Sigmoid colon (tissue), 7 donors: ENCODE data around the gene PRG2. TPM values are rescaled to one million over a fixed set of nuclear protein-coding genes. Genes with fewer than 3 reads are reported as not detected.
"Not testable (repeated sequence)": the region's sequence is repeated elsewhere in the genome, so short reads cannot be mapped to it uniquely, and the experiment has no call there.

Experiments
- DNase-seq: peaks from one replicate; pipeline ENCODE4 v3.0.0-alpha.2; 2019
- H3K27ac ChIP-seq, 4 donors: fragments of 200-600 bp; sonication (generic); one replicate each; pipeline ENCODE4 v1.5.1; 2016 to 2019; ENCODE audit warnings: mild to moderate bottlenecking in 1 of 4
- H3K27me3 ChIP-seq, 3 donors: fragments of 200-600 bp; sonication (generic); one replicate each; pipeline ENCODE4 v1.5.1; 2019; ENCODE audit warnings: mild to moderate bottlenecking in 1 of 3
- H3K36me3 ChIP-seq, 4 donors: fragments of 200-600 bp; sonication (generic); one replicate each; pipeline ENCODE4 v1.5.1; 2016 to 2019
- H3K4me1 ChIP-seq, 4 donors: fragments of 200-600 bp; sonication (generic); one replicate each; pipeline ENCODE4 v1.5.1; 2017 to 2019
- H3K4me3 ChIP-seq, 4 donors: fragments of 200-600 bp; sonication (generic); one replicate each; pipeline ENCODE4 v1.5.1; 2017 to 2019; ENCODE audit warnings: mild to moderate bottlenecking in 2 of 4, moderate library complexity in 1 of 4
- H3K9me3 ChIP-seq, 4 donors: fragments of 200-600 bp in 3 of 4; sonication (generic) in 3 of 4; one replicate each; pipeline versions ENCODE4 v1.5.1 to v1.6.1; 2013 to 2019
- CTCF ChIP-seq, 4 experiments: fragments of 450-650 bp in 3 of 4; fragments of 200-600 bp in 1 of 4; IDR thresholded peaks; one replicate each; pipeline ENCODE4 v1.5.1; 2016 to 2019; ENCODE audit warnings: antibody characterized with exemption in 4 of 4, mild to moderate bottlenecking in 3 of 4, moderate library complexity in 2 of 4
- EP300 ChIP-seq, 4 donors: sonication (generic); formaldehyde crosslinking; IDR thresholded peaks; one replicate each; pipeline ENCODE4 v1.6.1; 2017; ENCODE audit warnings: antibody characterized with exemption in 4 of 4
- POLR2A ChIP-seq, 2 donors: fragments of 450-650 bp; IDR thresholded peaks; one replicate each; pipeline ENCODE4 v1.6.1; 2016; ENCODE audit warnings: antibody characterized with exemption in 2 of 2, mild to moderate bottlenecking in 2 of 2, moderate library complexity in 2 of 2
- POLR2AphosphoS5 ChIP-seq, 4 donors: sonication (generic); formaldehyde crosslinking; IDR thresholded peaks; one replicate each; pipeline ENCODE4 v1.6.1; 2017; ENCODE audit warnings: antibody characterized with exemption in 4 of 4
- WGBS, 2 donors: extraction: QIAGEN DNeasy Blood & Tissue Kit; methylation state at CpG; one replicate each; pipeline ENCODE4 v1.1.7; 2013; 5-methylcytosine and 5-hydroxymethylcytosine counted together
- intact Hi-C: fragments of 100-400 bp; cut with DNase I; formaldehyde crosslinking; loops from one replicate; pipeline ENCODE4 v1.15.1; 2023
- polyA plus RNA-seq, 3 donors: library from polyadenylated mRNA; stranded (reverse); fragments of 200-250 nt; gene quantifications; one replicate each; pipeline ENCODE4 v1.2.3, GENCODE V29; 2013
- total RNA-seq, 4 donors: library from RNA; depleted of rRNA; stranded (reverse); fragments of >200 nt; gene quantifications; one replicate each; pipeline ENCODE4 v1.1.0, GENCODE V29; 2016
- donor health status: healthy with polysubstance abuse.
- donor health status: Bipolar disorder and iron deficiency.
- donor health status: healthy.

The PRG2 gene
- total and polyA plus RNA-seq, 7 donors = not detected

GRCh38 chr11:57339328-57339727 lies 51.1 kb downstream of the PRG2 start:
- WGBS, 2 donors = 82 to 84% methylated on average over 5 of the region's 5 CpGs
- TF ChIP-seq CTCF (IDR thresholded peaks at IDR 0.05) (no peak), POLR2A (IDR thresholded peaks at IDR 0.05) (no peak), POLR2AphosphoS5 (IDR thresholded peaks at IDR 0.05) (no peak), EP300 (IDR thresholded peaks at IDR 0.05) (no peak)
- DNase-seq = no peak
- Histone ChIP-seq H3K9me3 (no peaks in the 10 kb centered on the region), H3K27ac (no peak overlapping the region), H3K27me3 (peaks cover 0 to 4% (median 0%) of the 10 kb centered on the region in 3 donors), H3K4me3 (no peak overlapping the region), H3K4me1 (peaks cover 0 to 18% (median 13%) of the 10 kb centered on the region in 4 donors), H3K36me3 (no peaks in the 10 kb centered on the region)
- intact Hi-C loops = loop anchor here (5.0 kb wide), 1 partner anchor 328 kb away; the partner anchor contains the start of gene ZDHHC5

GRCh38 chr11:57338142-57338541 lies 52.3 kb downstream of the PRG2 start, which contains the start of gene P2RX3:
Gene P2RX3, plus strand, starts transcription at chr11:57338352. Its CDS starts 199 bp downstream, at chr11:57338551.
- no peak for DNase-seq
- TF ChIP-seq CTCF (IDR thresholded peaks at IDR 0.05) (no peak), POLR2AphosphoS5 (IDR thresholded peaks at IDR 0.05) (no peak), EP300 (IDR thresholded peaks at IDR 0.05) (no peak), POLR2A (IDR thresholded peaks at IDR 0.05) (no peak)

GRCh38 chr11:57336856-57337255 lies 53.6 kb downstream of the PRG2 start:
- WGBS, 2 donors = 92 to 93% methylated on average over 6 of the region's 6 CpGs

More at GRCh38 chr11:57338142-57338541, 52.3 kb downstream of the PRG2 start, which contains the start of gene P2RX3:
- H3K27ac ChIP-seq = no peak within 1 kb of the TSS
- H3K9me3 ChIP-seq = no peaks in the 10 kb centered on the region
- 60 to 69% methylated on average over 4 of the region's 4 CpGs for WGBS, 2 donors
- peaks cover 0 to 4% (median 0%) of the 10 kb centered on the region in 3 donors for H3K27me3 ChIP-seq
- H3K36me3 ChIP-seq = peaks cover 0 to 3% (median under 1%) of the 10 kb centered on the region in 4 donors
- intact Hi-C loops = loop anchor here (5.0 kb wide), 1 partner anchor 329 kb away; the partner anchor contains the start of gene ZDHHC5
- no peak within 1 kb of the TSS for H3K4me3 ChIP-seq
- H3K4me1 ChIP-seq = peaks cover 0 to 22% (median 15%) of the 10 kb centered on the region in 4 donors

More at GRCh38 chr11:57336856-57337255, 53.6 kb downstream of the PRG2 start:
- not testable (repeated sequence) for H3K27me3 ChIP-seq, DNase-seq, H3K27ac ChIP-seq, H3K9me3 ChIP-seq, H3K4me3 ChIP-seq
- intact Hi-C loops = loop anchor here (5.0 kb wide), 1 partner anchor 330 kb away; the partner anchor contains the start of gene ZDHHC5
- Histone ChIP-seq H3K4me1 (peaks cover 0 to 22% (median 15%) of the 10 kb centered on the region in 4 donors), H3K36me3 (peaks cover 9 to 15% (median 13%) of the 10 kb centered on the region in 4 donors)

Other genes starting within 250 kb of the PRG2 start
- gene LRRC55, start 208.7 kb downstream of the PRG2 start, total RNA-seq = 1 to 10 TPM in 1 of 4 donors, under 1 TPM in 3; 0.66 to 1.4 (median 0.89) TPM
- gene LRRC55, start 208.7 kb downstream of the PRG2 start, polyA plus RNA-seq = under 1 TPM in 1 of 3 donors, not detected in 2; 0.63 TPM
- 1 to 10 TPM in 1 of 4 donors, under 1 TPM in 3; 0.54 to 1.8 (median 0.77) TPM for gene APLNR, start 153.4 kb downstream of the PRG2 start, total RNA-seq
- gene APLNR, start 153.4 kb downstream of the PRG2 start, polyA plus RNA-seq = 1 to 10 TPM in 1 of 3 donors, under 1 TPM in 2; under 0.01 to 2.6 (median 0.46) TPM
- 10 to 100 TPM; 26.4 to 51.2 (median 37.8) TPM for gene TNKS1BP1, start 65.7 kb downstream of the PRG2 start, total RNA-seq
- gene TNKS1BP1, start 65.7 kb downstream of the PRG2 start, polyA plus RNA-seq = 100 to 1,000 TPM in 1 of 3 donors, 10 to 100 TPM in 2; 43.8 to 133 (median 68.4) TPM
- 10 to 100 TPM; 51.4 to 61.1 (median 56.5) TPM for gene SSRP1, start 54.8 kb downstream of the PRG2 start, total RNA-seq
- 10 to 100 TPM; 30.5 to 91.3 (median 39.6) TPM for gene SSRP1, start 54.8 kb downstream of the PRG2 start, polyA plus RNA-seq
- under 1 TPM in 1 of 4 donors, not detected in 3; 0.36 TPM for gene P2RX3, start 52.3 kb downstream of the PRG2 start, total RNA-seq
- under 1 TPM in 1 of 3 donors, not detected in 2; 0.07 TPM for gene P2RX3, start 52.3 kb downstream of the PRG2 start, polyA plus RNA-seq
- not detected for gene PRG3, start 9.5 kb downstream of the PRG2 start, total RNA-seq
- gene PRG3, start 9.5 kb downstream of the PRG2 start, polyA plus RNA-seq = not detected
- gene SLC43A3, start 36.5 kb upstream of the PRG2 start, total RNA-seq = 10 to 100 TPM; 25.2 to 43.9 (median 31.9) TPM
- 10 to 100 TPM; 11.3 to 16.9 (median 12.6) TPM for gene SLC43A3, start 36.5 kb upstream of the PRG2 start, polyA plus RNA-seq
- under 1 TPM in 2 of 4 donors, not detected in 2; 0.41 to 0.66 TPM for gene RTN4RL2, start 69.9 kb upstream of the PRG2 start, total RNA-seq
- under 1 TPM in 2 of 3 donors, not detected in 1; 0.60 to 0.63 TPM for gene RTN4RL2, start 69.9 kb upstream of the PRG2 start, polyA plus RNA-seq
- gene SLC43A1, start 125.1 kb upstream of the PRG2 start, total RNA-seq = 10 to 100 TPM; 19.1 to 32.4 (median 27.4) TPM
- gene SLC43A1, start 125.1 kb upstream of the PRG2 start, polyA plus RNA-seq = 10 to 100 TPM in 1 of 3 donors, 1 to 10 TPM in 1, under 1 TPM in 1; 0.92 to 14.3 (median 5.4) TPM
- 10 to 100 TPM; 22.4 to 59.7 (median 33.0) TPM for gene TIMM10, start 140.1 kb upstream of the PRG2 start, total RNA-seq
- 10 to 100 TPM; 48.0 to 62.9 (median 52.7) TPM for gene TIMM10, start 140.1 kb upstream of the PRG2 start, polyA plus RNA-seq
- gene SMTNL1, start 146.9 kb upstream of the PRG2 start, total RNA-seq = not detected
- gene SMTNL1, start 146.9 kb upstream of the PRG2 start, polyA plus RNA-seq = not detected
- gene UBE2L6, start 177.0 kb upstream of the PRG2 start, total RNA-seq = 10 to 100 TPM; 26.5 to 37.8 (median 32.5) TPM
- 100 to 1,000 TPM in 1 of 3 donors, 10 to 100 TPM in 2; 42.6 to 106 (median 62.9) TPM for gene UBE2L6, start 177.0 kb upstream of the PRG2 start, polyA plus RNA-seq
- gene SERPING1, start 207.0 kb upstream of the PRG2 start, total RNA-seq = 100 to 1,000 TPM; 214 to 397 (median 295) TPM
- 100 to 1,000 TPM in 1 of 3 donors, 10 to 100 TPM in 2; 24.5 to 147 (median 49.9) TPM for gene SERPING1, start 207.0 kb upstream of the PRG2 start, polyA plus RNA-seq